K562 (cell line): ENCODE results near the gene ZFYVE1. TPM values are rescaled to one million over a fixed set of nuclear protein-coding genes. Genes with fewer than 3 reads are reported as not detected.

Experiments
- AFF4 ChIP-seq: sonication (generic); formaldehyde crosslinking; IDR thresholded peaks from 2 replicates; pipeline ENCODE4 v1.8.0; 2023; ENCODE audit warnings: mild to moderate bottlenecking, missing genetic modification reagents
- CAMTA2 ChIP-seq: fragments of 250-450 bp; sonication (Bioruptor Pico); conservative IDR thresholded peaks from 2 replicates; pipeline ENCODE4 v1.5.1; 2022
- CREM ChIP-seq: IDR thresholded peaks from 2 replicates; pipeline ENCODE4 v1.6.1; 2014; ENCODE audit warnings: antibody characterized with exemption, low read depth
- IRF9 ChIP-seq: fragments of 450-650 bp; IDR thresholded peaks from 2 replicates; pipeline ENCODE4 v1.6.1; 2016; ENCODE audit warnings: missing biosample characterization, missing genetic modification characterization
- KAT7 ChIP-seq: sonication (generic); formaldehyde crosslinking; IDR thresholded peaks from 2 replicates; pipeline ENCODE4 v1.8.0; 2022; ENCODE audit warnings: missing genetic modification reagents, mild to moderate bottlenecking, borderline replicate concordance
- MED1 ChIP-seq: sonication (generic); formaldehyde crosslinking; IDR thresholded peaks from 2 replicates; pipeline ENCODE4 v1.8.1; 2023; ENCODE audit warnings: missing genetic modification reagents, borderline replicate concordance
- PRPF4 ChIP-seq: fragments of 200-400 bp; formaldehyde crosslinking; IDR thresholded peaks from one replicate; pipeline ENCODE4 v1.6.1; 2017; ENCODE audit warnings: low read length, low read depth, mild to moderate bottlenecking; ENCODE audit not compliant: insufficient read depth, poor library complexity, severe bottlenecking
- RBFOX2 ChIP-seq: fragments of 200-400 bp; formaldehyde crosslinking; IDR thresholded peaks from 2 replicates; pipeline ENCODE4 v1.6.1; 2017; ENCODE audit warnings: low read depth, mild to moderate bottlenecking, low read length, moderate library complexity
- SIN3A ChIP-seq, 2 experiments: fragments of 150-350 bp in 1 of 2; IDR thresholded peaks; 2 replicates each; pipeline ENCODE4 v1.6.1; 2011 to 2016; ENCODE audit warnings: borderline replicate concordance in 2 of 2, low read depth in 2 of 2, low read length in 2 of 2, mild to moderate bottlenecking in 2 of 2, moderate library complexity in 2 of 2; ENCODE audit not compliant: control insufficient read depth in 1 of 2
- SPI1 ChIP-seq: IDR thresholded peaks from 2 replicates; pipeline ENCODE4 v1.6.1; 2011; ENCODE audit warnings: low read depth, low read length, control low read depth, borderline replicate concordance
- SUPT5H ChIP-seq: fragments of 450-650 bp; IDR thresholded peaks from 2 replicates; pipeline ENCODE4 v1.6.1; 2016
- TARDBP ChIP-seq: fragments of 450-650 bp; IDR thresholded peaks from 2 replicates; pipeline ENCODE4 v1.6.1; 2016
- YY1 ChIP-seq, 3 experiments: IDR thresholded peaks; 2 replicates each; pipeline ENCODE4 v1.6.1; 2011; ENCODE audit warnings: low read length in 2 of 3, mild to moderate bottlenecking in 2 of 3, moderate library complexity in 2 of 3, borderline replicate concordance in 1 of 3, control low read depth in 1 of 3, low read depth in 1 of 3; ENCODE audit not compliant: insufficient read depth in 3 of 3, insufficient replicate concordance in 2 of 3, control insufficient read depth in 1 of 3, insufficient read length in 1 of 3; ENCODE audit errors: extremely low read depth in 1 of 3
- ZFPM2 ChIP-seq: fragments of 250-450 bp; sonication (Bioruptor Pico); IDR thresholded peaks from 2 replicates; pipeline ENCODE4 v1.5.1; 2022; ENCODE audit warnings: mild to moderate bottlenecking
- ZNF436 ChIP-seq: fragments of 250-450, 450-650 bp; sonication (Bioruptor Pico); formaldehyde crosslinking; IDR thresholded peaks from 2 replicates; pipeline ENCODE4 v1.7.0; 2020; ENCODE audit warnings: mild to moderate bottlenecking
- ZNF740 ChIP-seq, 3 experiments: fragments of 200-800 bp in 1 of 3; sonication (Bioruptor generic) in 1 of 3; sonication (generic) in 1 of 3; formaldehyde crosslinking in 1 of 3; IDR thresholded peaks; 2 replicates each; pipeline versions ENCODE4 v1.6.1 to v1.8.0; 2016 to 2022; ENCODE audit warnings: mild to moderate bottlenecking in 2 of 3, missing compliant biosample characterization in 2 of 3, missing genetic modification characterization in 2 of 3, missing genetic modification reagents in 1 of 3
- polyA plus RNA-seq, 8 experiments: library from polyadenylated mRNA; depleted of rRNA in 4 of 8; stranded (reverse) in 5 of 8; unstranded in 3 of 8; fragments of >200 nt; fragmentation: Nextera tagmentation in 2 of 8; fragmentation: Illumina TruSeq in 1 of 8; extraction: Ambion mirVana in 2 of 8; extraction: Trizol in 1 of 8; gene quantifications; 2 replicates each; pipeline versions ENCODE4 v1.2.1 to v1.2.3, GENCODE V29; 2011 to 2014; ENCODE audit warnings: inconsistent platforms in 1 of 8, missing spikeins in 1 of 8
- total RNA-seq, 7 experiments: library from RNA; depleted of rRNA in 6 of 7; stranded (reverse); fragments of >200 nt in 6 of 7; fragmentation: Illumina TruSeq in 2 of 7; extraction: Trizol in 2 of 7; gene quantifications; 2 replicates each; pipeline versions ENCODE4 v1.2.1 to v1.2.3, GENCODE V29; 2011 to 2021; ENCODE audit warnings: low replicate concordance in 1 of 7

ZFYVE1 gene
- total and polyA plus RNA-seq, 9 of the 15 experiments (the other 6 are each of a cell fraction or from before 2014, with no cell fraction given) = 0.62 to 5.5 (median 3.4) TPM

- TF ChIP-seq KAT7 (CRISPR knock-in tag) = 0 out of 2 replicates have a peak, but pooled peaks have one; percentile 52
- TF ChIP-seq CREM = no peak
- TF ChIP-seq IRF9 (tag) = no peak
- peak; percentile 52 for TF ChIP-seq RBFOX2
- TF ChIP-seq ZNF740 (CRISPR knock-in tag; IDR thresholded peaks at IDR 0.05) = no peak
- TF ChIP-seq ZNF740 (tag; IDR thresholded peaks at IDR 0.05) = 0 out of 4 replicates have a peak, but pooled peaks of 1 of the 2 experiments have one; percentile 40
- TF ChIP-seq SIN3A (IDR thresholded peaks at IDR 0.05; ENCODE audit: borderline replicate concordance in 2 of 2, control insufficient read depth in 1 of 2, low read depth in 2 of 2, low read length in 2 of 2) = peak in 1 of 2 experiments; percentile 49; a peak in 1 of 4 replicates
- TF ChIP-seq YY1 (IDR thresholded peaks at IDR 0.05; ENCODE audit: borderline replicate concordance in 1 of 3, control insufficient read depth in 1 of 3, extremely low read depth in 1 of 3, insufficient read depth in 3 of 3, insufficient read length in 1 of 3, insufficient replicate concordance in 2 of 3, low read depth in 1 of 3, low read length in 2 of 3) = no peak
- TF ChIP-seq ZNF436 (CRISPR knock-in tag) = no peak
- TF ChIP-seq SUPT5H = no peak
- TF ChIP-seq SPI1 = 0 out of 2 replicates have a peak, but pooled peaks have one; percentile 7
- TF ChIP-seq AFF4 (CRISPR knock-in tag) = no peak; the same call in 1 of the 2 replicates
- no peak for TF ChIP-seq PRPF4
- TF ChIP-seq TARDBP = no peak
- TF ChIP-seq ZFPM2 (CRISPR knock-in tag) = no peak
- no peak for TF ChIP-seq MED1 (CRISPR knock-in tag)
- no peak for TF ChIP-seq CAMTA2 (CRISPR knock-in tag)
Measured at GRCh38 chr14:73058922-73059673, 32.2 kb upstream of the ZFYVE1 start (continued).
